Activated CD4-positive, alpha-beta T cell treated with anti-CD3 and anti-CD28 coated beads for 36 hours (primary cell): ENCODE data around the gene ZNF512B. TPM values are rescaled to one million over a fixed set of nuclear protein-coding genes. Genes with fewer than 3 reads are reported as not detected.
"Not testable (repeated sequence)": the region's sequence is repeated elsewhere in the genome, so short reads cannot be mapped to it uniquely, and the experiment has no call there.

Experiments
- ATAC-seq: fragments of 200-7000 bp; cut with Tn5 transposase; one replicate; pipeline ENCODE4 v1.10.0; 2021; ENCODE audit warnings: mild to moderate bottlenecking, moderate library complexity
- CTCF ChIA-PET: fragments of 350-600 bp; sonication (Branson Sonifier 250); formaldehyde crosslinking; loops from one replicate; lab custom pipeline; 2021; ENCODE audit warnings: antibody characterized with exemption; lab: Charles Lee
- POLR2A ChIA-PET: fragments of 350-600 bp; sonication (Branson Sonifier 250); formaldehyde crosslinking; loops from one replicate; lab custom pipeline; 2021; ENCODE audit warnings: antibody characterized with exemption, inconsistent platforms; lab: Charles Lee
- DNase-seq: peaks from one replicate; pipeline ENCODE4 v3.0.0-alpha.2; 2020
- H3K27ac Mint-ChIP-seq: one replicate; pipeline ENCODE4 v1.8.0; 2021; ENCODE audit warnings: mixed read lengths
- H3K27me3 Mint-ChIP-seq: one replicate; pipeline ENCODE4 v1.8.0; 2021; ENCODE audit warnings: mixed read lengths
- H3K36me3 Mint-ChIP-seq: one replicate; pipeline ENCODE4 v1.8.0; 2021; ENCODE audit warnings: low read depth, mixed read lengths
- H3K4me1 Mint-ChIP-seq: one replicate; pipeline ENCODE4 v1.8.0; 2021; ENCODE audit warnings: mixed read lengths
- H3K4me3 Mint-ChIP-seq: one replicate; pipeline ENCODE4 v1.8.0; 2021; ENCODE audit warnings: mild to moderate bottlenecking, moderate library complexity, mixed read lengths
- H3K9me3 Mint-ChIP-seq: one replicate; pipeline ENCODE4 v1.8.0; 2021; ENCODE audit warnings: low read depth, mixed read lengths
- intact Hi-C, 2 experiments: fragments of 100-400 bp; cut with DNase I in 1 of 2; cut with micrococcal nuclease in 1 of 2; formaldehyde crosslinking; loops; one replicate each; pipeline versions ENCODE4 v1.14.2 to v1.15.1; 2022 to 2024; cut with DNase I, micrococcal nuclease
- total RNA-seq, 2 experiments: library from RNA; stranded (reverse); gene quantifications; one replicate each; pipeline ENCODE4 v1.2.3, GENCODE V29; 2021

The ZNF512B gene
- total RNA-seq, 2 experiments from 2014 or later = 12.6 to 13.1 TPM

DNA sequence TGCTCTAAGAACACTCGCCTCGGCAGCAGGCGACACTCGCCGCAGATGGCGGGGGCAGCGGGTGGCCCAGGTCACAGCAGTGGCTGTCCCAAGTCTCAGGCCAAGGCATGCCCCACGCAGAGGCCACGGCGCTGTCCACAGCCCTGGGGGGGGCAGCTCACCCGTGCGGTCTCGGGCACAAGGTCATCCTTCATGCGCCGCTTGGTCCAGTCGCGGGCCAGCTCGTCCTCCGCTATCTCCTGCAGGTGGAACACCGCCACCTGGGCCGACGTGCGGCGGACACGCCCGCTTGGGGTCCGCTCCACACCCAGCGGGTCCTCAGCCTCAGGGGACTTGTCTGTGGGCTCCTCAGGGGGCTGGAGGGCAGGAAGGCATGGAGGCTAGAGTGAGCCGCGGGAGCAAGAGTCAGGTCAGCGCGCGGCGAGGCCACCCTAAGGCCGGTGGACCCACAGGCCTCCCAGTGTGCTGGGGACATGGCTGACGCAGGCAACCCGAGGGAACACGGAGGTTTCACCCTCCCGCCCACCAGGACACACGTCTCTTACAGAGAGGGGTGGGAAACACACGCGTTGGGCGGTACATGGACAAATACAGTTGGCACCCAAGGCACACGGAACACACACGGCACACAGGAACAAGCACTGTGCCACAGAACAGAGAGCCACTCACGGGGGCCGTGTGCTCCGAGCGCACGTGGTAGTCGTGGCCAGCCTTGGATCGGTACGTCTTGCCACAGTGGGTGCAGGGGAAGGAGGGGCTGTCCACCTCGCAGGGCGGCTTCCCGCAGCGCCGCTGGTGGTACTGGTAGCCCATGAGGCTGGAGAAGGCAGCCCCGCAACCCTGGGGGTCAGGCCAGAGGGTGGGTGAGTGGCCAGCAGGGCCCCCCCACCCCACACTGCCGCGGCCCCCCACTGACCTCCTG is 7.0 kb downstream of the ZNF512B start:
- Mint-ChIP-seq H3K4me1 (peaks cover 9% of the 10 kb centered on the region), H3K27me3 (no peaks in the 10 kb centered on the region), H3K36me3 (peaks cover 7% of the 10 kb centered on the region), H3K4me3 (no peak overlapping the region), H3K9me3 (no peaks in the 10 kb centered on the region), H3K27ac (no peak overlapping the region)
- intact Hi-C loops = no loop called here
- no peak for DNase-seq
- ChIA-PET POLR2A (no interaction called here), CTCF (no interaction called here)
- no peak for ATAC-seq

GRCh38 chr20:63961664-63962425 is 7.9 kb downstream of the ZNF512B start:
- Mint-ChIP-seq H3K27me3 (no peaks in the 10 kb centered on the region), H3K4me1 (peaks cover 15% of the 10 kb centered on the region), H3K9me3 (no peaks in the 10 kb centered on the region), H3K36me3 (peaks cover 7% of the 10 kb centered on the region), H3K27ac (no peak overlapping the region), H3K4me3 (no peak overlapping the region)
- intact Hi-C loops = no loop called here
- ChIA-PET CTCF (no interaction called here), POLR2A (no interaction called here)
- ATAC-seq = no peak
- DNase-seq = no peak

- H3K27me3 Mint-ChIP-seq = not testable (repeated sequence)
These were observed 8.8 kb downstream of the ZNF512B start for GRCh38 chr20:63960654-63961621.

DNA sequence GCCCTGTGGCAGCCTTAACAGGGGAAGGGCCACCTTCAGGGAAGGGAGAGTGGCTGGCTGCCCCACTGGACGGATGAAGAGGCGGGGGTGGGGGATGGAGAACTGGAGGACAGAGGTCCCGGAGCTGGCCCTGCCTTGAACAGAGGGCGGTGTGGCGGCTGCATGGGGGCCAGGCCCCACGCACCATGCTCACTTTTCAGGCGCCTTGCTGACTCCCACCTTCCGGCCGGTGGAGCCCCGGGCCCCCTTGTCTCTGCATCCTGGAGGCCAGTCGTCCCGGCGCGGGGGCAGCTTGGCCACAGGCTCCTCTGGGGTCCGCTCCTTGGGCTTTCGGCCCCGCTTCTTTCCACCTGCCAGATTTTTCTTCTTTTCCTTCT is 10.0 kb downstream of the ZNF512B start:
- intact Hi-C loops = loop anchor here (5.0 kb wide), 2 partner anchors 332 to 422 kb away; partner anchors contain the start of genes PTK6 (in 2 of the 2) and GMEB2 (in 1 of the 2)
- H3K36me3 Mint-ChIP-seq = peaks cover 2% of the 10 kb centered on the region
- CTCF ChIA-PET = interaction anchor here (1.0 kb wide), 1 partner anchor 20 kb away, joined by 3 read pairs; the partner anchor contains the start of gene SAMD10
- no peaks in the 10 kb centered on the region for H3K27me3 Mint-ChIP-seq
- no peak overlapping the region for H3K4me3 Mint-ChIP-seq
- ATAC-seq = no peak
- peaks cover 22% of the 10 kb centered on the region for H3K4me1 Mint-ChIP-seq
- H3K27ac Mint-ChIP-seq = no peak overlapping the region
- POLR2A ChIA-PET = no interaction called here
- DNase-seq = no peak
- H3K9me3 Mint-ChIP-seq = no peaks in the 10 kb centered on the region

More at GRCh38 chr20:63960654-63961621, 8.8 kb downstream of the ZNF512B start:
- CTCF ChIA-PET = interaction anchor here (0.6 to 1.0 kb wide), 2 partner anchors 13 to 18 kb away, joined by 3 to 4 read pairs; partner anchors contain the start of gene SAMD10
- DNase-seq, H3K36me3 Mint-ChIP-seq, ATAC-seq, intact Hi-C loops, H3K9me3 Mint-ChIP-seq, H3K4me3 Mint-ChIP-seq, POLR2A ChIA-PET, H3K27ac Mint-ChIP-seq: not testable (repeated sequence)
- peaks cover 17% of the 10 kb centered on the region for H3K4me1 Mint-ChIP-seq

- CTCF ChIA-PET = interaction anchor here (0.7 kb wide), 1 partner anchor 421 kb away, joined by 3 read pairs; the partner anchor contains the start of gene PTK6
- POLR2A ChIA-PET = interaction anchor here (0.6 kb wide), 1 partner anchor 251 kb away, joined by 3 read pairs; the partner anchor contains the start of genes ARFRP1 and ZGPAT
- ATAC-seq = no peak
These were observed 10.6 kb downstream of the ZNF512B start for GRCh38 chr20:63958964-63959698.

DNA sequence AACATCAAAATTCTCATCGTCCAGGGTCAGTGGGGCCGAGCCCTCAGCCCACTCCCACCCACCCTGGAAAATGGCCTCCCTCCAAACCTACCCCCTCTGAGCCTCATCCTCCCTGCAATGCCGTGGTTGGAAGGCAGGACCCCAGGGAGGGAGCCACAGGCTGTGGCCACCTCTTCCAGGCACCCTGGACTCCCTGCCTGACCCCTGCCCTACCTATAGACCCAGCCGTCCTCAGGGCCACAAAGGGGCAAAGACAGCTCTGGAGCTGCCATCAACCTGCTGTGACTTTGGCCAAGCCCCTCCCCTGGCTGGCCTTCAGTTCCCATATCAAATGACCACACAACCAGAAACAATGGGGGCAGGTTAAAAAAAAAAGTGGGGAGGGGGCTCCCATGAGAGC is 11.3 kb downstream of the ZNF512B start:
- POLR2A ChIA-PET = interaction anchor here (0.6 kb wide), 1 partner anchor 251 kb away, joined by 3 read pairs; the partner anchor contains the start of genes ARFRP1 and ZGPAT
- intact Hi-C loops = loop anchor here (5.0 kb wide), 2 partner anchors 331 to 421 kb away; partner anchors contain the start of genes PTK6 (in 2 of the 2) and GMEB2 (in 1 of the 2)
- ATAC-seq = no peak
- CTCF ChIA-PET = interaction anchor here (0.7 kb wide), 1 partner anchor 421 kb away, joined by 3 read pairs; the partner anchor contains the start of gene PTK6
- Mint-ChIP-seq H3K4me3 (no peak overlapping the region), H3K27ac (peak overlapping the region; percentile 51), H3K27me3 (no peaks in the 10 kb centered on the region), H3K4me1 (peaks cover 34% of the 10 kb centered on the region), H3K9me3 (no peaks in the 10 kb centered on the region), H3K36me3 (peaks cover 2% of the 10 kb centered on the region)
- no peak for DNase-seq

More at GRCh38 chr20:63958964-63959698, 10.6 kb downstream of the ZNF512B start:
- Mint-ChIP-seq H3K4me1 (peaks cover 27% of the 10 kb centered on the region), H3K4me3 (no peak overlapping the region), H3K27me3 (no peaks in the 10 kb centered on the region), H3K27ac (no peak overlapping the region), H3K36me3 (peaks cover 2% of the 10 kb centered on the region), H3K9me3 (no peaks in the 10 kb centered on the region)
- intact Hi-C loops = loop anchor here (5.0 kb wide), 2 partner anchors 332 to 422 kb away; partner anchors contain the start of genes PTK6 (in 2 of the 2) and GMEB2 (in 1 of the 2)
- no peak for DNase-seq

- peak; percentile 78 for DNase-seq
- H3K4me3 Mint-ChIP-seq = peak overlapping the region; percentile 77
- POLR2A ChIA-PET = no interaction called here
- intact Hi-C loops = loop anchor here (1.0 to 5.0 kb wide), 6 partner anchors 10 to 421 kb away; partner anchors contain the start of genes PTK6 (in 2 of the 2), ARFRP1 (in 1 of the 2), DNAJC5 (in 1 of the 2) and GMEB2 (in 1 of the 2)
- CTCF ChIA-PET = interaction anchor here (1.0 to 2.0 kb wide), 2 partner anchors 16 to 180 kb away, joined by 3 to 6 read pairs; no protein-coding TSS in a partner anchor
- peak overlapping the region; percentile 89 for H3K27ac Mint-ChIP-seq
- peaks cover 2% of the 10 kb centered on the region for H3K36me3 Mint-ChIP-seq
- H3K9me3 Mint-ChIP-seq = no peaks in the 10 kb centered on the region
- peaks cover 37% of the 10 kb centered on the region for H3K4me1 Mint-ChIP-seq
- no peaks in the 10 kb centered on the region for H3K27me3 Mint-ChIP-seq
- peak; percentile 3 for ATAC-seq
These were observed 11.9 kb downstream of the ZNF512B start for GRCh38 chr20:63957690-63958441.

- ChIA-PET POLR2A (no interaction called here), CTCF (interaction anchor here (1.0 to 2.0 kb wide), 2 partner anchors 17 to 179 kb away, joined by 3 to 6 read pairs; no protein-coding TSS in a partner anchor)
- ATAC-seq = peak; percentile 65
- Mint-ChIP-seq H3K27ac (peak overlapping the region; percentile 89), H3K4me3 (peak overlapping the region; percentile 77), H3K36me3 (peaks cover 2% of the 10 kb centered on the region), H3K27me3 (no peaks in the 10 kb centered on the region), H3K4me1 (peaks cover 37% of the 10 kb centered on the region), H3K9me3 (no peaks in the 10 kb centered on the region)
- DNase-seq = peak; percentile 90
- intact Hi-C loops = loop anchor here (1.0 to 5.0 kb wide), 6 partner anchors 11 to 420 kb away; partner anchors contain the start of genes PTK6 (in 2 of the 2), ARFRP1 (in 1 of the 2), DNAJC5 (in 1 of the 2) and GMEB2 (in 1 of the 2)
These were observed 12.6 kb downstream of the ZNF512B start for GRCh38 chr20:63957004-63957689.
